WERI-Rb-1 (cell line): Measurements from ENCODE around the gene SH3YL1.

ENCODE experiments used
- DNase-seq: peaks from one replicate; pipeline ENCODE4 v3.0.0-alpha.2; 2020
- H3K27ac ChIP-seq: fragments of 250-450 bp; sonication (Bioruptor Pico); 2 replicates; pipeline ENCODE4 v1.5.1; 2020; ENCODE audit warnings: mild to moderate bottlenecking, moderate library complexity
- H3K27me3 ChIP-seq: fragments of 250-450 bp; sonication (Bioruptor Pico); 2 replicates; pipeline ENCODE4 v1.5.1; 2021; ENCODE audit warnings: mild to moderate bottlenecking, low read depth, moderate library complexity; ENCODE audit not compliant: insufficient read depth, severe bottlenecking
- H3K36me3 ChIP-seq: fragments of 250-450 bp; sonication (Bioruptor Pico); 2 replicates; pipeline ENCODE4 v1.5.1; 2020; ENCODE audit warnings: mild to moderate bottlenecking, moderate library complexity
- H3K4me3 ChIP-seq: 2 replicates; pipeline ENCODE4 v1.5.1; 2011; ENCODE audit warnings: low read depth, mild to moderate bottlenecking, control low read depth, low read length
- H3K9me3 ChIP-seq: fragments of 250-450 bp; sonication (Bioruptor Pico); 2 replicates; pipeline ENCODE4 v1.5.1; 2021; ENCODE audit warnings: mild to moderate bottlenecking, moderate library complexity; ENCODE audit not compliant: severe bottlenecking
- TF ChIP-seq, protein P1 (sequence below): IDR thresholded peaks from 2 replicates; pipeline ENCODE4 v1.5.1; 2011; ENCODE audit warnings: low read depth, mild to moderate bottlenecking, control low read depth, inconsistent platforms, low read length

The SH3YL1 gene

DNA sequence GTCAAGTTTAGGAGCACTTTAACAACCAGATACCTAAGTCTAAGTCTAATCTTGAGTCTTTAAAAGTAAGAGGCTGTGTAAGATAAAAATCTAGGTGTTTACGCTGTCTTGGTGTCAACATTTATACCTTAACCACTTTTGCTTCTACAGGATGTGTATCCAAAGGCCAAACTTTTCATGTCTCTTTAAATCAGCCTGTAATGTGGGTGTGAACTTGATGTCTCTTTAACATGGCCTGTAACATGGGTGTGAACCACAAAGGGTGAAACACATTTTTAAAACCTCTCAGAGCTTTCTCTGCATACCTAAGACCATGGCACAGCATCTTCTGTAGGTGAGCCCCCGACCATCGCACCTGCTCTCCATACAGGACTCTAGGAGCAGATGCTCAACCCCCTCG, 40.4 kb downstream of the SH3YL1 start:
- no peak for DNase-seq
- Histone ChIP-seq H3K27ac (no peak overlapping the region), H3K36me3 (no peaks in the 10 kb centered on the region), H3K9me3 (no peaks in the 10 kb centered on the region), H3K4me3 (no peak overlapping the region), H3K27me3 (no peaks in the 10 kb centered on the region)
- TF ChIP-seq, protein P1, sequence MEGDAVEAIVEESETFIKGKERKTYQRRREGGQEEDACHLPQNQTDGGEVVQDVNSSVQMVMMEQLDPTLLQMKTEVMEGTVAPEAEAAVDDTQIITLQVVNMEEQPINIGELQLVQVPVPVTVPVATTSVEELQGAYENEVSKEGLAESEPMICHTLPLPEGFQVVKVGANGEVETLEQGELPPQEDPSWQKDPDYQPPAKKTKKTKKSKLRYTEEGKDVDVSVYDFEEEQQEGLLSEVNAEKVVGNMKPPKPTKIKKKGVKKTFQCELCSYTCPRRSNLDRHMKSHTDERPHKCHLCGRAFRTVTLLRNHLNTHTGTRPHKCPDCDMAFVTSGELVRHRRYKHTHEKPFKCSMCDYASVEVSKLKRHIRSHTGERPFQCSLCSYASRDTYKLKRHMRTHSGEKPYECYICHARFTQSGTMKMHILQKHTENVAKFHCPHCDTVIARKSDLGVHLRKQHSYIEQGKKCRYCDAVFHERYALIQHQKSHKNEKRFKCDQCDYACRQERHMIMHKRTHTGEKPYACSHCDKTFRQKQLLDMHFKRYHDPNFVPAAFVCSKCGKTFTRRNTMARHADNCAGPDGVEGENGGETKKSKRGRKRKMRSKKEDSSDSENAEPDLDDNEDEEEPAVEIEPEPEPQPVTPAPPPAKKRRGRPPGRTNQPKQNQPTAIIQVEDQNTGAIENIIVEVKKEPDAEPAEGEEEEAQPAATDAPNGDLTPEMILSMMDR: no peak

DNA sequence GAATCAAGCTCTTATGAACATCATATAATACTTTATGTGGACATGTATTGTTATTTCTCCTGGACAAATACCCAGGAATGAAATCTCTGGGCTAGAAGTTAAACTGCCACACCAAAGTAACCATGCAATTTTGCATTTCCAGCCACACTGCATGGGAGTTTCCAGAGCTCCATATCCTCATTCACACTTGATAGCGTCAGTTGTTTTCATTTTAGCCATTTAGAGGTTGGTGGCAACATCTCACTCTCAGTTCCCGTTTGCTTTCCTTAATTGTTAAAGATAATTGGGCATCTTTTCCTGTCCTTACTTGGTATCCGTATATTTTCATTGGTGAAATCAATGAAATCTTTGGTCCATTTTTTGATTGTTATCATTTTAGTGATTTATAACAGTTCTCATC, 47.8 kb downstream of the SH3YL1 start:
- DNase-seq: no peak
- Histone ChIP-seq H3K9me3 (peaks cover 6% of the 10 kb centered on the region), H3K27me3 (peaks cover 8% of the 10 kb centered on the region), H3K4me3 (no peak overlapping the region), H3K27ac (no peak overlapping the region), H3K36me3 (no peaks in the 10 kb centered on the region)
- TF ChIP-seq, protein P1: no peak

DNA sequence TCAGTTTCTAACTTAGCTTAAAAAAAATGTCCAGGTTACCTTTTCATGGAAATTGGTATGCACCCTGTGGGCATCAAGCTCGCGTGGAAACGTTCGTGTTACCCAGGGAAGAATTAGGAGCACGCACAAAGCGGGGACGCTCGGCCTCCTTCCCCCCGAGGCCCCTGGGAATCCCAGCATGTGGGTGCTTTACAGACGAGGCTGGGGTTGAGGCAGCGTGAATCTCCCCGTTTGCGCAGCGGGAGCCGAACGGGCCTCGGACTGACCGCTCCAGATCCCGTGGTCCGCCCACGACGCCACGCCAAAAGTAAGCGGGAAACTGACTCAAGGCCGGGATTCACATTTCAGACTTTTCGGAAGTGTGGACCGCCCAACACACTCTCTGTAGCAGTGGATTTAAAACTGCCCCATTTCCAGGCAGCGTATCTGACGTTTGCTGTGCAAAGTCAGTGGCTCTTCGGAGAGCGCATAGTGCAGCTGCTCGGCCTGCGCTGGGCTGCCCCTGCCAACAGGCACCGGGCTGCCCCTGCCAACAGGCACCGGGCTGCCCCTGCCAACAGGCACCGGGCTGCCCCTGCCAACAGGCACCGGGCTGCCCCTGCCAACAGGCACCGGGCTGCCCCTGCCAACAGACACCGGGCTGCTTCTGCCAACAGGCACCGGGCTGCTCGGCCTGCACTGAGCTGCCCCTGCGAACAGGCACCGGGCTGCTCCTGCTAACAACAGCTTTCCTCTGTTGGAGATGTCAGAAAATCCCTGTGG, 49.7 kb downstream of the SH3YL1 start:
- Histone ChIP-seq H3K36me3 (no peaks in the 10 kb centered on the region), H3K4me3 (no peak overlapping the region), H3K9me3 (peaks cover 6% of the 10 kb centered on the region), H3K27ac (no peak overlapping the region), H3K27me3 (peaks cover 10% of the 10 kb centered on the region)
- DNase-seq: no peak
- TF ChIP-seq, protein P1: no peak

DNA sequence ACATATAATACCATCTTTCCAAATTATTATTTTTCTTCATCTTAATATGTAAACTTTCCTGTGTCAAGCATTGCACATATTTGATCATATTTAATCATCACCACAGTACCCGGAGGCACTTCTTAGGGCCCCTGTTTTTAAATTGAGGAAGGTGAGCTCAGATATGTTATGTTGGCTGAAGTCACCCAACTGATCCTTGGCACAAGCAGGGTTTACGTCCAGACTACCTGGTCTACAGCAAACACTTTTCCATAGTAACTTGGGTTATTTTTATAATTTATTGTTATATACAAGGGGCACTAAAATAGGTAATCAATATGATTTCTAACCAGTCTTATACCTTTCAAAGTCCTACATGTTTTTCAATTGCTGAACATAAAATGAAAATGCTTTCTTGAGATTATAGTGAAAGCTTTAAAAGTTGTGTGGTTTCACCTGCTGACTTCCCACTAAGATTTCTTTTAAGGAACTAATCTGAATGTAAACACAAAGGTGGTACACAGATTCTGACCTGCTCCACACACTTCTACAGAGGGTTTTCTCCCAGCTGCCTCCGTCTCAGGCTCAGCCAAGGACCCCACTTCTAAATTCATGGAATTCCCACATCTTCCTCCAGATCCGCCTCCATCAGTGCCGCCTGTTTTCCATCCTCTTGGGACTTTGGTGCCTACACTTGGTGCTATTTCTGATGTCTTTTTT, 52.2 kb downstream of the SH3YL1 start:
- Histone ChIP-seq H3K9me3 (peaks cover 6% of the 10 kb centered on the region), H3K27ac (no peak overlapping the region), H3K27me3 (peaks cover 10% of the 10 kb centered on the region), H3K36me3 (no peaks in the 10 kb centered on the region), H3K4me3 (no peak overlapping the region)
- TF ChIP-seq, protein P1: no peak
- DNase-seq: no peak

DNA sequence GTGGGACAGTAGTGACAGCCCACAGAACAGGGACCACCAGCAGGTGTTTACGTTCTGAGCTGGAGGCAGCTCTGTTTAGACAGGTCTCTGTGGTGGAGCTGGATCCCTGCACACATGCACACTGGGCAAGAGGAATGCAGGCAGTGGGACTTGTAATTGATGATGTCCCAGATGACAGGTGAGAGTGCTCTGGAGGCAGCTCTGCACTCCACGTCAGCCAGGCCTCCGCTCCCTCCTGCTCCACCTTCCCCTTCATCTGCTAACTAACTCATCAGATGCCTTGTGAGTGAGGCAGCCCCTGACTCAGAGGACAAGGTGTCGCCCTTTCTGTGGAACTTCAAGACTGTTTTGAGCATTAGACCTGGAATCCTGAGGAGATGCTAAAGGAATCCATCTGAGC, 53.2 kb downstream of the SH3YL1 start:
- Histone ChIP-seq H3K9me3 (peaks cover 6% of the 10 kb centered on the region), H3K36me3 (no peaks in the 10 kb centered on the region), H3K4me3 (no peak overlapping the region), H3K27me3 (peaks cover 10% of the 10 kb centered on the region), H3K27ac (no peak overlapping the region)
- DNase-seq: no peak
- TF ChIP-seq, protein P1: no peak
